GM12891 (cell line): Measurements from ENCODE around the gene PTPRN2.

Experiments
- DNase-seq: peaks from one replicate; pipeline ENCODE4 v3.0.0; 2011; ENCODE audit warnings: low spot score; ENCODE audit not compliant: insufficient read length
- FAIRE-seq: peaks from 2 replicates; lab custom pipeline; 2011; peaks lifted over from hg19 to GRCh38; lab: Jason Lieb, UNC
- PAX5 ChIP-seq: IDR thresholded peaks from 2 replicates; pipeline ENCODE4 v1.6.1; 2011; ENCODE audit warnings: low read length, moderate library complexity, mild to moderate bottlenecking; ENCODE audit not compliant: insufficient read depth, severe bottlenecking
- POLR2A ChIP-seq: IDR thresholded peaks from 2 replicates; pipeline ENCODE4 v1.6.1; 2011; ENCODE audit warnings: low read depth, low read length, control low read depth
- POLR2AphosphoS5 ChIP-seq: IDR thresholded peaks from 2 replicates; pipeline ENCODE4 v1.6.1; 2011; ENCODE audit warnings: low read depth, low read length, control low read depth
- POU2F2 ChIP-seq: IDR thresholded peaks from 2 replicates; pipeline ENCODE4 v1.6.1; 2011; ENCODE audit warnings: low read depth, mild to moderate bottlenecking, control low read depth, low read length, moderate library complexity
- SPI1 ChIP-seq: IDR thresholded peaks from 2 replicates; pipeline ENCODE4 v1.6.1; 2011; ENCODE audit warnings: low read depth, low read length, control low read depth
- TAF1 ChIP-seq: IDR thresholded peaks from 2 replicates; pipeline ENCODE4 v1.6.1; 2011; ENCODE audit warnings: low read depth, low read length, control low read depth

Gene PTPRN2

DNA sequence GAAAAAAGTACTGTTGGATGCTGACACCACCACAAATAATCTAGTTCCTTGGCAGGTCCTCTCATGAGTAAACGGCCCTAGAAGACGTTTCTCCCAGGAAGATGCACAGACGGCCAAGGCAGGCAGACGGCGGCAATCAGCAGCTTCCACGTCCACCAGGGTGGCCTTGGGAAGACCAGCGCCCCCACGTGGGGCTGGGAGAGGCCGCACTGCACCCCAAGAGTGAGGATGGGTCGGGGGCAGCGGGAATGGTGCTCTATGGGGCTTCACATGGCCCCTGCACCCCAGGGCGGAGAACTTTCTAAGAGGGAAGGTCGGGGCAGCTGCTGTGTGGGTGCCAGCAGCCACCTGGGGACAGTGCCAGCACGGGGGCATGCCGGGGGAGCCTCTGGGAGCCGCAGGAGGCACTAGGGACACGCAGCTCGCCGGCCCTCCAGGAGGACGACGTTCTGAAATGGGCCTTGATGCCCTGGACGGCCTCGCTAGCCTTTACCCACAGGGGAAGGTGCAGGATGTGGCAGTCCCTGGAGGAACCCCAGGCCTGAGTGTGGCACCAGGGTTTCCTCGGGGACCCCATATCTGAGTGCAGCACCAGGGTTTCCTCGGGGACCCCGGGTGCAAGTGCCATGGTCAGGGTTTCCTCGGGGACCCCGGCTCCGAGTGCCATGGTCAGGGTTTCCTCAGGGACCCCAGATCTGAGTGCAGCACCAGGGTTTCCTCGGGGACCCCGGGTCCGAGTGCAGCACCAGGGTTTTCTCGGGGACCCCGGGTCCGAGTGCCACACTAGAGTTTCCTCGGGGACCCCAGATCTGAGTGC lies 710.9 kb downstream of the PTPRN2 start:
- FAIRE-seq = no peak
- no peak for DNase-seq

GRCh38 chr7:157875230-157876179 lies 712.1 kb downstream of the PTPRN2 start:
- DNase-seq (no peak), FAIRE-seq (no peak)
- TF ChIP-seq POLR2A (no peak), POU2F2 (no peak), PAX5 (no peak), POLR2AphosphoS5 (no peak), SPI1 (no peak), TAF1 (no peak)

More for the DNA sequence above, 710.9 kb downstream of the PTPRN2 start:
- no peak for TF ChIP-seq POLR2AphosphoS5
- no peak for TF ChIP-seq POLR2A
- no peak for TF ChIP-seq PAX5
- no peak for TF ChIP-seq POU2F2
- no peak for TF ChIP-seq SPI1
- no peak for TF ChIP-seq TAF1

DNA sequence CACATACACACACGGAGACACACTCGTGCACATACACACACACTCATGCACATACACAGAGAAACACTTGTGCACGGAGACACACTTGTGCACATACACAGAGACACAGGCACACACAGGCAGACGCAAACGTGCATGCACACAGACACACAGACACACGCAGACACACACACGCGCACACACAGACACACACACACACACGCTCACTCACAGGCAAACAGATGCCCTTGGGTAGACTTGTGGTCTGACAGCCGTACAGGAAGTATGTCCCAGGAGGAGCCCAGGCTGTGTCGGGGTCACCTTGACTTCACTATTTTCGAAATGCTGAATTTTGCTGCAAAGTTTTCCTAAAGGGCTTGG lies 712.8 kb downstream of the PTPRN2 start:
- DNase-seq = no peak
- FAIRE-seq = no peak
- TF ChIP-seq POU2F2 = no peak
- no peak for TF ChIP-seq SPI1
- TF ChIP-seq POLR2AphosphoS5 = no peak
- TF ChIP-seq POLR2A = no peak
- TF ChIP-seq TAF1 = no peak
- no peak for TF ChIP-seq PAX5

DNA sequence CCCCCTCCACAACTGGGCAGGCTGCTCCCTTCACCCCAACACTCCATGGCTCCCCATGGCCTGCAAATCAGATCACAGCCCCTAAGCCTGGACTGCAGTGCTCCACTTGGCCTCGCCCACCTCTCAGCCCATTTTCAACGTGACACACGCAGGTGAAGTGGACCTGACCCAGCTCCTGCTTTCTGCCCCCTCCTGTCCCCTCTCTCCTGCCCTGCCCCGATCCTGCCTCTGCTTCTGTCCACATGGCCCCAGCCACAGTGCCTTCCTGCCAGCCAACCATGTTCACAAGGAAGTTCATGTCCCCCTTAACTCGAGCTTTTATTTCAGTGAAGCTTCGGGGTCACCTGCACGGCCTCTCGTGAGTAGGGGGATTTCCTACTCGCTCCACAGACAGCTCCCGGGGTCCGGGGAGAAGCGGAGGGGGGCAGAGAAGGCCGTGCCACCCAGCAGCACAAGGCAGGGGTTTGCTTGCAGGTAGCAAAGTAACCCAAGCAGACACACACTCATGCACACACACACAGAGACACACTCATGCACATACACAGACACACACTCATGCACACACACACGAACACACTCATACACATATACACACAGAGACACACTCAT lies 713.3 kb downstream of the PTPRN2 start:
- DNase-seq = no peak
- no peak for FAIRE-seq
- no peak for TF ChIP-seq TAF1
- no peak for TF ChIP-seq POU2F2
- no peak for TF ChIP-seq SPI1
- TF ChIP-seq POLR2A = no peak
- no peak for TF ChIP-seq POLR2AphosphoS5
- TF ChIP-seq PAX5 = no peak

DNA sequence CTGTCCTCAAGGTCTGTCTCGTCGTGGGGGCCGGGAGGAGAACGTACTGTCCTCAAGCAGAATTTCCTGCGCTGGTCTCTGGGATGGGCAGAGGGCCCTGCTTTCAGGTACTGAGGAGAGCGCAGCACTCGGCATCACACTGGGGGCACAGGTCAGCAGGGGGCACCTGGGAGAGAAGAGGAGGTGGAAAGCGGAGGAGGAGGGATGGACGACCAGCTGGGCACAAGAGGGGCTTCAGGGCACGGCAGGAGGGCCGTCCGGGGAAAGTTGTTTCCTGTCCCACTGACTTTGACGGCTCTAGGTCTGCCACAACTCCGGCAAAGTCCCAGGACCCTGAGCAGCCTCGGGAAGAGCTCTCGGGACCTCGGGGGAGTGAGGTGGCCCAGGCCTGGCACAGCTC lies 714.0 kb downstream of the PTPRN2 start:
- no peak for TF ChIP-seq POLR2AphosphoS5
- TF ChIP-seq PAX5 = no peak
- TF ChIP-seq POLR2A = no peak
- TF ChIP-seq TAF1 = no peak
- FAIRE-seq (no peak), DNase-seq (no peak)

DNA sequence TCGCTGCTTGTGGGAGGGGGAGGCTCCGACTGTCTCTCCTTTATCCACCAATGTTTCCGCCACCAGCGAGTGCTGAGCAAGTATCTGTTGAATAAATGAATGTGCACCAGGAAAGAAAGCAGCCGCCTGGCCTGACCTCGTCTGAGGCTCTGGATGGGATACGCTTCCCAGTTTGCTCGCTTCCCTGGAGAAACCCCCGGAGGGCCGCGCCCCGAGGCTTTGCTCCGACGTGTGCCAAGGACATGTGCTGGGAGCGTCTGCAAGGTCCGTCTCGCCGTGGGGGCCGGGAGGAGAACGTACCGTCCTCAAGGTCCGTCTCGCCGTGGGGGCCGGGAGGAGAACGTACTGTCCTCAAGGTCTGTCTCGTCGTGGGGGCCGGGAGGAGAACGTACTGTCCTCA lies 714.4 kb downstream of the PTPRN2 start:
- no peak for FAIRE-seq
- TF ChIP-seq TAF1 (no peak), POU2F2 (no peak), PAX5 (no peak), POLR2A (no peak), SPI1 (no peak), POLR2AphosphoS5 (no peak)
- no peak for DNase-seq

GRCh38 chr7:157872447-157872846 lies 715.2 kb downstream of the PTPRN2 start:
- TF ChIP-seq POLR2AphosphoS5 = no peak
- FAIRE-seq (no peak), DNase-seq (no peak)

DNA sequence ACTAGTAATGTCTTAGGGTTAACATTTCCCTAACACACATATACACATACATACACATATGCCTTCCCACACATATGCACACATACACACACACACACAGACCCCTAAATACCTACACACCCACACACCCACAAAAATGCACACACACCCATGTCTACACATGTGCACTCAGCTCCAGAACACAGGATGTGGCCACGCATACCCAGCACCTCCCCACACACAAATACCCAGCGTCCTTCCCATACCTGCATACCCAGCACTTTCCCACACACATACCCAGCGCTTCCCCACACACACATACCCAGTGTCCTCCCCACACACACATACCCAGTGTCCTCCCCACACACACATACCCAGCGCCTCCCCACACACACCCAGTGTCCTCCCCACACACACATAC lies 715.9 kb downstream of the PTPRN2 start:
- FAIRE-seq (no peak), DNase-seq (no peak)
- TF ChIP-seq SPI1 (no peak), PAX5 (no peak), POLR2AphosphoS5 (no peak), POLR2A (no peak), POU2F2 (no peak), TAF1 (no peak)

- no peak for DNase-seq
- TF ChIP-seq TAF1 (no peak), POLR2A (no peak), PAX5 (no peak), POU2F2 (no peak), SPI1 (no peak), POLR2AphosphoS5 (no peak)
- FAIRE-seq = no peak
Measured at GRCh38 chr7:157870644-157871290, 716.9 kb downstream of the PTPRN2 start.
